Activated B cell treated with CpG ODN at 0.5 μM for 24 hours (primary cell): ENCODE results near the gene CORO2B. TPM values are rescaled to one million over a fixed set of nuclear protein-coding genes. Genes with fewer than 3 reads are reported as not detected.

ENCODE experiments used
- ATAC-seq: fragments of 200-7000 bp; cut with Tn5 transposase; one replicate; pipeline ENCODE4 v1.10.0; 2021; ENCODE audit warnings: low read depth, mild to moderate bottlenecking, moderate library complexity
- CTCF ChIA-PET: fragments of 350-600 bp; sonication (Branson Sonifier 250); formaldehyde crosslinking; loops from one replicate; lab custom pipeline; 2021; ENCODE audit warnings: antibody characterized with exemption; lab: Charles Lee
- POLR2A ChIA-PET: fragments of 350-600 bp; sonication (Branson Sonifier 250); formaldehyde crosslinking; loops from one replicate; lab custom pipeline; 2021; ENCODE audit warnings: antibody characterized with exemption; lab: Charles Lee
- DNase-seq: peaks from one replicate; pipeline ENCODE4 v3.0.0; 2022
- H3K27ac Mint-ChIP-seq: one replicate; pipeline ENCODE4 v1.8.0; 2020; ENCODE audit warnings: mixed read lengths
- H3K27me3 Mint-ChIP-seq: one replicate; pipeline ENCODE4 v1.8.0; 2021; ENCODE audit warnings: mixed read lengths
- H3K36me3 Mint-ChIP-seq: one replicate; pipeline ENCODE4 v1.8.0; 2021; ENCODE audit warnings: low read depth, mixed read lengths
- H3K4me1 Mint-ChIP-seq: one replicate; pipeline ENCODE4 v1.8.0; 2021; ENCODE audit warnings: mixed read lengths
- H3K4me3 Mint-ChIP-seq: one replicate; pipeline ENCODE4 v1.8.0; 2020; ENCODE audit warnings: mild to moderate bottlenecking, mixed read lengths
- H3K9me3 Mint-ChIP-seq: one replicate; pipeline ENCODE4 v1.8.0; 2020; ENCODE audit warnings: mixed read lengths
- CTCF ChIP-seq: fragments of 200-600 bp; IDR thresholded peaks from one replicate; pipeline ENCODE4 v1.8.0; 2022; ENCODE audit warnings: antibody characterized with exemption, mild to moderate bottlenecking
- intact Hi-C: fragments of 100-400 bp; cut with micrococcal nuclease; formaldehyde crosslinking; loops from one replicate; pipeline ENCODE4 v1.15.1; 2024
- total RNA-seq: library from RNA; stranded (reverse); gene quantifications from 2 replicates; pipeline ENCODE4 v1.2.3, GENCODE V29; 2022

CORO2B gene
- total RNA-seq, 1 donor from 2014 or later: 1.0 TPM

GRCh38 chr15:68612503-68612902 is 33.7 kb downstream of the CORO2B start:
- Mint-ChIP-seq H3K27me3 (no peaks in the 10 kb centered on the region), H3K4me1 (peaks cover 13% of the 10 kb centered on the region), H3K27ac (no peak overlapping the region), H3K9me3 (no peaks in the 10 kb centered on the region), H3K4me3 (no peak overlapping the region), H3K36me3 (no peaks in the 10 kb centered on the region)
- POLR2A ChIA-PET: no interaction called here
- ATAC-seq: no peak
- intact Hi-C loops: loop anchor here (5.0 kb wide), 1 partner anchor 35 kb away; the partner anchor contains the start of gene CORO2B
- DNase-seq: no peak
- TF ChIP-seq CTCF: no peak
- CTCF ChIA-PET: interaction anchor here (0.7 to 1.7 kb wide), 2 partner anchors 19 to 61 kb away, joined by 3 to 6 read pairs; no protein-coding TSS in a partner anchor

- Mint-ChIP-seq H3K36me3 (no peaks in the 10 kb centered on the region), H3K4me3 (no peak overlapping the region), H3K9me3 (no peaks in the 10 kb centered on the region), H3K4me1 (peaks cover 15% of the 10 kb centered on the region), H3K27ac (no peak overlapping the region), H3K27me3 (no peaks in the 10 kb centered on the region)
- ATAC-seq: no peak
- intact Hi-C loops: loop anchor here (5.0 kb wide), 1 partner anchor 36 kb away; the partner anchor contains the start of gene CORO2B
- CTCF ChIA-PET: interaction anchor here (0.7 to 1.7 kb wide), 2 partner anchors 18 to 61 kb away, joined by 3 to 6 read pairs; no protein-coding TSS in a partner anchor
- DNase-seq: no peak
- POLR2A ChIA-PET: no interaction called here
- no peak for TF ChIP-seq CTCF
These were observed 34.4 kb downstream of the CORO2B start for GRCh38 chr15:68612979-68613740.

- Mint-ChIP-seq H3K36me3 (no peaks in the 10 kb centered on the region), H3K27me3 (no peaks in the 10 kb centered on the region), H3K4me3 (no peak overlapping the region), H3K4me1 (peaks cover 19% of the 10 kb centered on the region), H3K9me3 (no peaks in the 10 kb centered on the region), H3K27ac (no peak overlapping the region)
- POLR2A ChIA-PET: no interaction called here
- no peak for DNase-seq
- intact Hi-C loops: loop anchor here (5.0 kb wide), 1 partner anchor 37 kb away; the partner anchor contains the start of gene CORO2B
- CTCF ChIA-PET: no interaction called here
- TF ChIP-seq CTCF: no peak
- no peak for ATAC-seq
These were observed 35.7 kb downstream of the CORO2B start for GRCh38 chr15:68614286-68615035.

- Mint-ChIP-seq H3K36me3 (no peaks in the 10 kb centered on the region), H3K4me3 (no peak overlapping the region), H3K27me3 (no peaks in the 10 kb centered on the region), H3K4me1 (peaks cover 20% of the 10 kb centered on the region), H3K9me3 (no peaks in the 10 kb centered on the region), H3K27ac (no peak overlapping the region)
- CTCF ChIA-PET: no interaction called here
- no peak for ATAC-seq
- DNase-seq: no peak
- intact Hi-C loops: no loop called here
- POLR2A ChIA-PET: no interaction called here
- no peak for TF ChIP-seq CTCF
These were observed 36.5 kb downstream of the CORO2B start for GRCh38 chr15:68615301-68615700.

- Mint-ChIP-seq H3K27me3 (no peaks in the 10 kb centered on the region), H3K4me1 (peaks cover 23% of the 10 kb centered on the region), H3K4me3 (no peak overlapping the region), H3K9me3 (no peaks in the 10 kb centered on the region), H3K27ac (no peak overlapping the region), H3K36me3 (no peaks in the 10 kb centered on the region)
- POLR2A ChIA-PET: no interaction called here
- TF ChIP-seq CTCF: no peak
- intact Hi-C loops: no loop called here
- no peak for ATAC-seq
- CTCF ChIA-PET: no interaction called here
- DNase-seq: no peak
These were observed 37.0 kb downstream of the CORO2B start for GRCh38 chr15:68615811-68616210.
